ENCODE data around the gene MKNK1.

MKNK1 gene

GRCh38 chr1:46539972-46540371 lies 64.1 kb downstream of the MKNK1 start:
- no peak for DNase-seq (ENCODE audit: insufficient read length, low spot score)

DNA sequence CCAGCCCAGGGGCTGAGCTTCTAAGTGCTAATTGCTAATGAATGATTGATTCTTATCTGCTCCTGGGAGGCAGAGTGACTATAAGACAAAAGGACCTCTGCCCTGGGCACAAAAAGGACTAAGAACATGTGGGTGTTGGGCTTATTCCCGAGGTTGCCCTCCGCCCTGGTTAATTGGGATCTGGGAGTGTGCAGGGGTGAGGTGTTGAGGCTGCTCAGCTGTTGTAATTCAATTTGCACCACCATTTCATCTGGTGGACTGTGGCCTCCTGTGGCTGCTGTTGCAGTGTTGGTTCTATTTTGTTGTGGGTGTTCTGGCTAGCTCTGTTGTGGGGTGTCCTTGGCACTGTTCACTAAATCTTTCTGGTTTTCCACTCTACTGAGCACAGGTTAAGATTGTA lies 65.9 kb downstream of the MKNK1 start:
- no peak for TF ChIP-seq CTCF (IDR thresholded peaks at IDR 0.05; ENCODE audit: insufficient read depth, missing control alignments)
- FAIRE-seq: no peak
- DNase-seq (ENCODE audit: insufficient read length, low spot score): no peak

More at GRCh38 chr1:46539972-46540371, 64.1 kb downstream of the MKNK1 start:
- no peak for FAIRE-seq
- no peak for TF ChIP-seq CTCF (IDR thresholded peaks at IDR 0.05; ENCODE audit: insufficient read depth, missing control alignments)

DNA sequence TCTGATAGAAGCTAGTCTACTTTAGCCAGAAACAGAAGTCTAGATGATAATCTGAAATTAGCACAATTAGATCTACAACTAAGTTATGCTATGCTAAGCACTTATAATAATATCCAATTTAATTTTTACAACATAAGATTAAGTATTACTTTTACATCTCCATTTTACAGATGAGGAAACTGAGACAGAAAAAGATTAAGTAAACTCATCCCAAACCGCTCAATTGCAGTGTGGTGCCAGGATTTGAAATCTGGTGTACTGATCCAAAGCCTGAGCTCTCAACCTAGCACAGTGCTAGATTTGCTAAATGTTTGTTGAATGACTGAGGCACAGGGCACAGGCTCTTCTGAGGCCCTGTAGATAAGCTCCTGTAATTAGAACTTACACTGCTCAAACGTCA lies 66.4 kb downstream of the MKNK1 start:
- DNase-seq (ENCODE audit: insufficient read length, low spot score) (no peak), FAIRE-seq (no peak)
- TF ChIP-seq CTCF (IDR thresholded peaks at IDR 0.05; ENCODE audit: insufficient read depth, missing control alignments): no peak

DNA sequence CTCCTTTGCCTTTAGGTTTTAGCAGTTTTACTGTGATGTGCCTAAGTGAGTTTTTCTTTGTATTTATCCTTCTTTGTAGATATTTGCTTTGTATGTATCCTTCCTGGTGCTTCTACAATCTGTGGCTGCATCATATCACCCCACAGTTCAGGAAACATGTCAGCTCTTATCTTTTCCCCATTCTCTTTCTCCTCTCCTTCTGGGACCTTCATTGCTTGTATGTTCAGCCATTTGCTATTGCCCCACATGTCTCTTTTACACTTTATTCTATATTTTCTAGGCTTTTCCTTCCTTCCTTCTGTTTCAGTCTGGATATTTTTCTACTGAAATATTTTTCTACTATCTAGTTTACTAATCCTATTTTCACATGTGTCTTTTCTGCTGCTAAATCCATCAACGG lies 67.5 kb downstream of the MKNK1 start:
- no peak for FAIRE-seq
- no peak for DNase-seq (ENCODE audit: insufficient read length, low spot score)
- TF ChIP-seq CTCF (IDR thresholded peaks at IDR 0.05; ENCODE audit: insufficient read depth, missing control alignments): no peak

DNA sequence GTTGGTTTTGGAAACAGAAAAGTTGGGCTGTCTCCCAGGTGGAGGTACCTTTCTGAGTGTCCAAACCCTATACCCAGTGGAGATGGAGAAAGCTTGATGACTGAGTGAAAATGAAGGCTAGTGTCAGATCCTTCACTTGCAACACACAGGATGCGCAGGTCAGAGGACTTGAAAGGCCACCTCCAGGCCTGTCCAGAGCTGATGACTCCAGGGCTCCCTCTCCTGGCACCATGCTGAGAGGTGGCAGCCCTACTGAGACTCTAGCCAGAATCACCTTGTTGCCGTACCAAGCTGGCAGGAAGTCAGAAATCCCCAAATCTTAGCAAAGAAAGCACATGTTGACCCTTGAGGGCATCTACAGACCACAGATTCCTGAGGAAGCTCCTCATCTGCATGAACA lies 69.0 kb downstream of the MKNK1 start:
- DNase-seq (ENCODE audit: insufficient read length, low spot score) (no peak), FAIRE-seq (no peak)
- peak; percentile 46 for TF ChIP-seq CTCF (IDR thresholded peaks at IDR 0.05; ENCODE audit: insufficient read depth, missing control alignments)

DNA sequence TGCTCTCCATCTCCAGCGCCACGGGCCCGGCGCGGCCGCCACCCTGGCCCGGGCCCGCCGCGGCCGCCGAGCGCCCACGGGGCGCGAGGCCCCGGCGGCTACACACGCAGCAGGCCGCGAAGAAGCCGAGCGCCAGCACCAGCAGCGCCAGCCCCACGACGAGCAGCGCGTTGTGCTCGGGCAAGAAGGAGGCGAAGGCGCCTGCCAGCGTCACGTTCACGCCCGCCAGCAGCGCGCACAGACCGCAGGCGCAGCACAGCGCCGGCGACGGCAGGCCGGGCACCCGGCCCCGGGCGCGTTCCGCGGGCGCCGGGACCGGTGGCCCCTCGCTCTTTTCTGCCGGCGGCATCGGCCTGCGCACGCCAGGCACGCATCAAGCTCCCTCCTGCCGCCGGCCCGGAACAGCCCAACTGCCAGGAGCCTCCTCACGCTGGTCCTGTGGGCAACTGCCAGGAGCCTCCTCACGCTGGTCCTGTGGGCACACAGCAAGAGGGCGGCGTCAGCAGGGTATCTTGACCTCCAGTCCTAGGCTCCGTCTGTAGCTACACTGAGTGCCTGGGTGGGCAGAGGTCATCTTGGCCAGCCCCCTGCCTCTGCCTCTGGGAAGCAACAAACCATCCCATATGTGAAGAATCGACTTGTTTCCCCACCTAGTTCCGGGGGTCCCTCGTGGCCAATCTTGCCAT lies 70.7 kb downstream of the MKNK1 start:
- TF ChIP-seq CTCF (IDR thresholded peaks at IDR 0.05; ENCODE audit: insufficient read depth, missing control alignments): no peak
- FAIRE-seq (no peak), DNase-seq (ENCODE audit: insufficient read length, low spot score) (no peak)

GRCh38 chr1:46532498-46533178 lies 71.4 kb downstream of the MKNK1 start:
- peak; percentile 81 for DNase-seq (ENCODE audit: insufficient read length, low spot score)
- TF ChIP-seq CTCF (IDR thresholded peaks at IDR 0.05; ENCODE audit: insufficient read depth, missing control alignments): peak; percentile 66
- FAIRE-seq: no peak
